Vagina (tissue), 2 donors: ENCODE data around the gene BTRC. TPM values are rescaled to one million over a fixed set of nuclear protein-coding genes. Genes with fewer than 3 reads are reported as not detected.
A peak's percentile ranks its signal among the peaks of the same experiment; 100 is the strongest.

Experiments used
- DNase-seq, 2 donors: peaks; one replicate each; pipeline ENCODE4 v3.0.0-alpha.2; 2017; ENCODE audit errors: extremely low spot score in 2 of 2
- H3K27ac ChIP-seq: fragments of 200-600 bp; sonication (generic); one replicate; pipeline ENCODE4 v1.5.1; 2019
- H3K27me3 ChIP-seq: fragments of 200-600 bp; sonication (generic); one replicate; pipeline ENCODE4 v1.5.1; 2019
- H3K36me3 ChIP-seq, 2 donors: fragments of 200-600 bp; sonication (generic); one replicate each; pipeline ENCODE4 v1.5.1; 2017 to 2019
- H3K4me1 ChIP-seq: fragments of 200-600 bp; sonication (generic); one replicate; pipeline ENCODE4 v1.5.1; 2019
- H3K4me3 ChIP-seq, 2 donors: fragments of 200-600 bp; sonication (generic); 1 replicate in 1 of 2; 2 replicates in 1 of 2; pipeline ENCODE4 v1.5.1; 2016 to 2019
- H3K9me3 ChIP-seq: fragments of 200-600 bp; sonication (generic); one replicate; pipeline ENCODE4 v1.5.1; 2019
- CTCF ChIP-seq, 3 experiments: fragments of 450-650 bp in 2 of 3; fragments of 200-600 bp in 1 of 3; sonication (generic) in 1 of 3; IDR thresholded peaks; one replicate each; pipeline ENCODE4 v1.5.1; 2017 to 2019; ENCODE audit warnings: antibody characterized with exemption in 3 of 3, mild to moderate bottlenecking in 2 of 3, moderate library complexity in 2 of 3
- POLR2A ChIP-seq, 2 donors: fragments of 450-650 bp; IDR thresholded peaks; one replicate each; pipeline ENCODE4 v1.6.1; 2017; ENCODE audit warnings: antibody characterized with exemption in 2 of 2, mild to moderate bottlenecking in 2 of 2, moderate library complexity in 2 of 2
- POLR2AphosphoS5 ChIP-seq, 2 donors: sonication (generic); formaldehyde crosslinking; IDR thresholded peaks; one replicate each; pipeline ENCODE4 v1.9.0; 2017; ENCODE audit warnings: antibody characterized with exemption in 2 of 2, mild to moderate bottlenecking in 2 of 2, low read depth in 1 of 2; ENCODE audit not compliant: insufficient read depth in 1 of 2
- intact Hi-C: fragments of 100-400 bp; cut with DNase I; formaldehyde crosslinking; loops from one replicate; pipeline ENCODE4 v1.15.1; 2023
- total RNA-seq: library from RNA; depleted of rRNA; stranded (reverse); fragments of >200 nt; gene quantifications from one replicate; pipeline ENCODE4 v1.2.3, GENCODE V29; 2016

The BTRC gene
- total RNA-seq, 1 donor from 2014 or later = 12.5 TPM

DNA sequence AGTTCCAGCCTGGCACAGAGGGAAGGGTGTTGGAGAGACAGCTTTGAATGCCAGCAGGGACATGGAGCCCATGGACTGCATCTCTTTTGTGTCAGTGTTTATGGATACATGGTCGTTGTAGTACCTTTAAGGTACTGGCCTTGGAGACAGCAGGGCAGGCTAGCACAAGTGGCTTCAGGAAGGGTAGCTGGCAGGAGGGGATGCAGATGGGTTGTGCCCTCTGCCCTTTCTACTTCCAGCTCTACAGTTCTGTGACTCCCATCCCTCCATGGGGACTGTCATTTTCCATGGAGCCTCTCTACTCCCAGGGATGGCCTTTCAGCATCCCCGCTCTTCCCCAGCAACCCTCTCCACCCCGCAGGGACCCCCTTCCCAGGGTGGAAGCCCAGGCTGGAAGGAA lies 209.0 kb downstream of the BTRC start:
- no peaks in the 10 kb centered on the region for H3K9me3 ChIP-seq
- no peak overlapping the region for H3K4me3 ChIP-seq
- H3K36me3 ChIP-seq = no peaks in the 10 kb centered on the region
- no peak for DNase-seq
- no peak overlapping the region for H3K27ac ChIP-seq
- H3K4me1 ChIP-seq = peaks cover 7% of the 10 kb centered on the region
- peaks cover 3% of the 10 kb centered on the region for H3K27me3 ChIP-seq
- intact Hi-C loops = no loop called here
- TF ChIP-seq POLR2A (IDR thresholded peaks at IDR 0.05) (no peak), POLR2AphosphoS5 (IDR thresholded peaks at IDR 0.05; ENCODE audit: insufficient read depth in 1 of 2, low read depth in 1 of 2) (no peak), CTCF (IDR thresholded peaks at IDR 0.05) (no peak)

DNA sequence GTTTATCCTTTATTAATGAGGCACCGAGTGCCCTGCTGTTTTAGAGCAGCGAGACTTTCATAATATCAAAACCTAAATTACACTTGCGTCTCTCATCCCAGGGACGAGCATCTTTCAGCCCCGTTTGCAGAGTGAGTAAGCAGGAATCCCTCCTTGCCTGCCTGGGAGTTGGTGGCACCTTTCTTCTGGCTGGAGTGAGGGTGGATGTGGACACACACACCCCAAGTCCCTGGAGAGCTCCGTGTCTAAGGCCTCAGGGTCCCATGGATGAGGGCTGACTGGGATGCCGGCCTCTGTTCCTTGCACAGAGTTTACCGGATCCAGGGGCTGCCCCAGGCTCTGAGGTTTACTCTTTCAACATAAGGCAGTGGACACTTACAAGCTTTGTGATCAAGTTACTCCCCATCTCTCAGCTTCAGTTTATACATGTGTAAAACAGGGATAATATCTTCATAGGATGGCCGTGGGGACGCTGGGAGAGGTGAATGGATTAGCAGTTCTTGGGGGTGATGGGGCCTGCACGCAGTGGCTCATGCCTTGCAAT lies 209.6 kb downstream of the BTRC start:
- peaks cover 7% of the 10 kb centered on the region for H3K4me1 ChIP-seq
- H3K27ac ChIP-seq = no peak overlapping the region
- H3K4me3 ChIP-seq = no peak overlapping the region
- no peak for TF ChIP-seq POLR2A (IDR thresholded peaks at IDR 0.05)
- DNase-seq = peak in 1 of 2 donors; percentile 58
- peaks cover 3% of the 10 kb centered on the region for H3K27me3 ChIP-seq
- intact Hi-C loops = no loop called here
- no peaks in the 10 kb centered on the region for H3K36me3 ChIP-seq
- H3K9me3 ChIP-seq = no peaks in the 10 kb centered on the region

DNA sequence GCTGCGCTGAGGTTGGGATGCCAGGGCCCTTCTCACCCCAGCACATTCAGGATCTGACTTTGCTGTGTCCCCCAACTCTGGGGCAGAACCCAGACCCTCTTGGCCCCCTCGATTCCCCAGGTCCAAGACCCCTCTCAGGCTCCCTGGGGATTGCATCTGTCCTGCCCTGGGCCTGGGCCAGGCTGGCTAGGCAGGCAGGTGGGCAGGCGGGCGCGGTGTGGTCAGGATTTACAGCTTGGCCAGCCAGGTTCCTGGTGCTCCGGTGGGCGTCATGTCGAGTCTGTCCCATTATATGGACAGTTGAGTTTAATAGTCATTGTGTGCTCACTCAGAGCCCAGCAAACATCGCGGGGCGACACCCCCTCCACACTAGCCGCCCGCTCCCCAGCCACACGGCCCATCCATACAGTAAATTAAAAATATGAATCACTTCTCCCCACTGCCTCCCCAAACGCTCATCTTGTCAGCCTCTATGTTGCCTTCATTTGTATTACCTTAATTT lies 210.6 kb downstream of the BTRC start:
- no peaks in the 10 kb centered on the region for H3K9me3 ChIP-seq
- intact Hi-C loops = no loop called here
- peak in 1 of 2 donors; percentile 67 for DNase-seq
- peaks cover 9% of the 10 kb centered on the region for H3K4me1 ChIP-seq
- no peak overlapping the region for H3K4me3 ChIP-seq
- no peak overlapping the region for H3K27ac ChIP-seq
- peaks cover 9% of the 10 kb centered on the region for H3K27me3 ChIP-seq
- TF ChIP-seq POLR2AphosphoS5 (IDR thresholded peaks at IDR 0.05; ENCODE audit: insufficient read depth in 1 of 2, low read depth in 1 of 2) = no peak
- no peak for TF ChIP-seq POLR2A (IDR thresholded peaks at IDR 0.05)
- no peak for TF ChIP-seq CTCF (IDR thresholded peaks at IDR 0.05)
- no peaks in the 10 kb centered on the region for H3K36me3 ChIP-seq

- intact Hi-C loops = loop anchor here (5.0 kb wide), 1 partner anchor 348 kb away; no protein-coding TSS in a partner anchor
- Histone ChIP-seq H3K27ac (no peak overlapping the region), H3K4me3 (no peak overlapping the region), H3K4me1 (peaks cover 17% of the 10 kb centered on the region), H3K9me3 (no peaks in the 10 kb centered on the region), H3K27me3 (peaks cover 10% of the 10 kb centered on the region), H3K36me3 (no peaks in the 10 kb centered on the region)
- DNase-seq = no peak
- TF ChIP-seq CTCF (IDR thresholded peaks at IDR 0.05) = no peak
- TF ChIP-seq POLR2AphosphoS5 (IDR thresholded peaks at IDR 0.05; ENCODE audit: insufficient read depth in 1 of 2, low read depth in 1 of 2) = no peak
These were observed 211.5 kb downstream of the BTRC start for GRCh38 chr10:101565370-101565900.

DNA sequence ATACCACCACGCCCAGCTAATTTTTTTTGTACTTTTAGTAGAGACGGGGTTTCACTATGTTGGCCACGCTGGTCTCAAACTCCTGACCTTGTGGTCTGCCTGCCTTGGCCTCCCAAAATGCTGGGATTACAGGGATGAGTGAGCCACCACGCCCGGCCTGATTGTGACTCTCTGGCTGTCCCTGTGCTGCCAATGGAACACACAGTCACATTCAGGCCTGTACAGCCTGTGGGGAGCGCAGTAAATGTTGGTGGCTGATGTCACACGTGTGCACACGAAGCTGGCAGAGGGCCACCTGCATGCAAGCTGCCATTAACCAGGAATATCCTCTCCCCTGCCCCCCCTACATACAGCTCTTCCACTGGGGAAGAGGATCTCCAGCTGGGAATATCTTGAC lies 212.0 kb downstream of the BTRC start:
- Histone ChIP-seq H3K27ac (no peak overlapping the region), H3K4me3 (no peak overlapping the region), H3K27me3 (peaks cover 10% of the 10 kb centered on the region), H3K4me1 (peaks cover 22% of the 10 kb centered on the region), H3K36me3 (no peaks in the 10 kb centered on the region), H3K9me3 (no peaks in the 10 kb centered on the region)
- TF ChIP-seq CTCF (IDR thresholded peaks at IDR 0.05) (no peak), POLR2AphosphoS5 (IDR thresholded peaks at IDR 0.05; ENCODE audit: insufficient read depth in 1 of 2, low read depth in 1 of 2) (no peak)
- intact Hi-C loops = loop anchor here (5.0 kb wide), 1 partner anchor 349 kb away; no protein-coding TSS in a partner anchor
- no peak for DNase-seq
